ENCODE data around the gene DGCR6L.
"Not testable (repeated sequence)": the region's sequence is repeated elsewhere in the genome, so short reads cannot be mapped to it uniquely, and the experiment has no call there.

Gene DGCR6L

GRCh38 chr22:20325996-20326395 is 6.1 kb upstream of the DGCR6L start:
- DNase-seq = not testable (repeated sequence)

GRCh38 chr22:20324139-20324516 is 4.3 kb upstream of the DGCR6L start:
- DNase-seq = no peak

- DNase-seq = not testable (repeated sequence)
These were observed 1.8 kb upstream of the DGCR6L start for GRCh38 chr22:20321552-20322211.

- not testable (repeated sequence) for DNase-seq
These were observed 1.0 kb upstream of the DGCR6L start for GRCh38 chr22:20320659-20321551.

GRCh38 chr22:20319041-20319744 is 667 bp downstream of the DGCR6L start:
- DNase-seq = no peak

GRCh38 chr22:20318043-20318688 is 1.7 kb downstream of the DGCR6L start:
- DNase-seq = peak; percentile 17

- DNase-seq = not testable (repeated sequence)
These were observed 2.3 kb downstream of the DGCR6L start for GRCh38 chr22:20317402-20318042.

GRCh38 chr22:20316844-20317401 is 2.9 kb downstream of the DGCR6L start:
- no peak for DNase-seq

GRCh38 chr22:20316217-20316843 is 3.5 kb downstream of the DGCR6L start:
- DNase-seq = no peak

GRCh38 chr22:20315337-20316216 is 4.3 kb downstream of the DGCR6L start:
- DNase-seq = no peak

GRCh38 chr22:20314741-20315336 is 5.0 kb downstream of the DGCR6L start:
- DNase-seq = not testable (repeated sequence)

- not testable (repeated sequence) for DNase-seq
These were observed 5.7 kb downstream of the DGCR6L start for GRCh38 chr22:20314206-20314605.

GRCh38 chr22:20313306-20314077 is 6.4 kb downstream of the DGCR6L start:
- not testable (repeated sequence) for DNase-seq

- no peak for DNase-seq
These were observed 7.3 kb downstream of the DGCR6L start for GRCh38 chr22:20312396-20313191.

- not testable (repeated sequence) for DNase-seq
These were observed 8.4 kb downstream of the DGCR6L start for GRCh38 chr22:20311249-20312062.

GRCh38 chr22:20310773-20311172 is 9.1 kb downstream of the DGCR6L start:
- DNase-seq = not testable (repeated sequence)

- not testable (repeated sequence) for DNase-seq
These were observed 9.7 kb downstream of the DGCR6L start for GRCh38 chr22:20310180-20310579.

Measured in fibroblast of skin of abdomen (primary cell).